Heart left ventricle (tissue), 13 donors: ENCODE measurements around the gene LAMA1.

Source experiments
- CTCF ChIP-seq, 12 donors: fragments of 200-600 bp; sonication (generic) in 4 of 12; IDR thresholded peaks; one replicate each; pipeline versions ENCODE4 v1.5.0 to v1.8.0; 2018 to 2022; ENCODE audit warnings: antibody characterized with exemption in 12 of 12, mild to moderate bottlenecking in 5 of 12
- POLR2A ChIP-seq, 2 donors: fragments of 450-650 bp; IDR thresholded peaks; one replicate each; pipeline ENCODE4 v1.6.1; 2017; ENCODE audit warnings: antibody characterized with exemption in 2 of 2, mild to moderate bottlenecking in 2 of 2, moderate library complexity in 2 of 2
- donor health status: ischemic (EF 13 %, LVEDD 7.1; RV severe dilation, severe dysfunction).
- donor health status: DM: no; HTN: yes; CAD: no.
- donor health status: DM: no; HTN: no; CAD: no.
- donor health status: ischemic (EF 25% LVEDD 6.9; RV normal size, moderate dysfunction).
- donor health status: ischemic (EF 25% LVEDD 5.7; RV mildly dilated, moderate dysfunction).
- donor health status: ischemic (EF 35%, LVEDD 5.7; RV mildly dilated, moderate dysfunction).
- donor health status: nonischemic (EF 11% LVEDD 7.7; RV severe dilation, severe dysfunction).
- donor health status: DM: yes; HTN: yes; CAD: no.
- donor health status: PGD.
- donor health status: ischemic (EF 29% LVEDD 5.4; RV normal size, mild dysfunction).
- donor health status: nonischemic (EF 23%, LVEDD 6.1; RV moderate dilation, normal function).

- TF ChIP-seq CTCF (IDR thresholded peaks at IDR 0.05) = no peak
- no peak for TF ChIP-seq POLR2A (IDR thresholded peaks at IDR 0.05)
These were observed 154.8 kb downstream of the LAMA1 start for GRCh38 chr18:6962571-6963451.
